ENCODE data around the gene SYNGR2.

SYNGR2 gene

GRCh38 chr17:78208486-78208885, 40.1 kb downstream of the SYNGR2 start:
- DNase-seq = no peak

DNA sequence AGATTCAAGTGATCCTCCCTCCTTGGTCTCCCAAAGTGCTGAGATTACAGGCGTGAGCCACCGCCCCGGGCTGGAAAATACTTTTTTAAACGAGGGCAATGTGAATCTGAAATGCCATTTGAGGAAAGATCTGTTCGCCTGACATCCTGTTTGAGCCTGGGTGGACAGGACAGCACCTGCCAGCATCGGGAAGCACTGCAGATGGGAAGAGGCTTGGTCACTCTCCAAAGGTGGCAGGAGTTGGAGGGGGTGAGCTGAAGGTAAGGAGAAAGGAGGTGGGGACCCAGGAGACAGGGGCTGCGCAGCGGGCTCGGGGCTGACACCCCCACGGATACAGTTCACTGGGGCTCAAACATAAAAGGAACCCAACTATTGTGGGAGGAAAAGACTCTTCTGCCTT, 41.7 kb downstream of the SYNGR2 start:
- DNase-seq = no peak

DNA sequence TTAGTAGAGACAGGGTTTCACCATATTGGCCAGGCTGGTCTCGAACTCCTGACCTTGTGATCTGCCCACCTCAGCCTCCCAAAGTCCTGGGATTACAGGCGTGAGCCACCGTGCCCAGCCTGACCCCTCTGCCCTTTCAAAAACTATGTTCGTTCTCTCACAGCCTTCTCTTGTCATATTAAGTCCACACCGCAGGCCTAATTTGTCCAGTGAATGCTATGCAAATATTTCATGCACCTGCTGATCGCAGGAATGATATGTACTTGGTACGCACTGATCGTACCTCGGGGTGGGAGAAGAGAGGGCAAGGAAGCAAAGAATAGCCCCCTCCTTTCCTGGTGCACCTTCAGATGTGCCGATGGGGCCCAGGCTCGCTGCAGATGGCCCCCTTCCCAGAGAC, 42.7 kb downstream of the SYNGR2 start:
- no peak for DNase-seq

GRCh38 chr17:78214016-78214705, 45.8 kb downstream of the SYNGR2 start, which contains the start of gene BIRC5:
Gene BIRC5 (plus strand): TSS chr17:78214253. CDS start chr17:78214317, 64 bp downstream.
- DNase-seq = peak; percentile 73

DNA sequence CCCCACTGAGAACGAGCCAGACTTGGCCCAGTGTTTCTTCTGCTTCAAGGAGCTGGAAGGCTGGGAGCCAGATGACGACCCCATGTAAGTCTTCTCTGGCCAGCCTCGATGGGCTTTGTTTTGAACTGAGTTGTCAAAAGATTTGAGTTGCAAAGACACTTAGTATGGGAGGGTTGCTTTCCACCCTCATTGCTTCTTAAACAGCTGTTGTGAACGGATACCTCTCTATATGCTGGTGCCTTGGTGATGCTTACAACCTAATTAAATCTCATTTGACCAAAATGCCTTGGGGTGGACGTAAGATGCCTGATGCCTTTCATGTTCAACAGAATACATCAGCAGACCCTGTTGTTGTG, 46.3 kb downstream of the SYNGR2 start:
- no peak for DNase-seq

DNA sequence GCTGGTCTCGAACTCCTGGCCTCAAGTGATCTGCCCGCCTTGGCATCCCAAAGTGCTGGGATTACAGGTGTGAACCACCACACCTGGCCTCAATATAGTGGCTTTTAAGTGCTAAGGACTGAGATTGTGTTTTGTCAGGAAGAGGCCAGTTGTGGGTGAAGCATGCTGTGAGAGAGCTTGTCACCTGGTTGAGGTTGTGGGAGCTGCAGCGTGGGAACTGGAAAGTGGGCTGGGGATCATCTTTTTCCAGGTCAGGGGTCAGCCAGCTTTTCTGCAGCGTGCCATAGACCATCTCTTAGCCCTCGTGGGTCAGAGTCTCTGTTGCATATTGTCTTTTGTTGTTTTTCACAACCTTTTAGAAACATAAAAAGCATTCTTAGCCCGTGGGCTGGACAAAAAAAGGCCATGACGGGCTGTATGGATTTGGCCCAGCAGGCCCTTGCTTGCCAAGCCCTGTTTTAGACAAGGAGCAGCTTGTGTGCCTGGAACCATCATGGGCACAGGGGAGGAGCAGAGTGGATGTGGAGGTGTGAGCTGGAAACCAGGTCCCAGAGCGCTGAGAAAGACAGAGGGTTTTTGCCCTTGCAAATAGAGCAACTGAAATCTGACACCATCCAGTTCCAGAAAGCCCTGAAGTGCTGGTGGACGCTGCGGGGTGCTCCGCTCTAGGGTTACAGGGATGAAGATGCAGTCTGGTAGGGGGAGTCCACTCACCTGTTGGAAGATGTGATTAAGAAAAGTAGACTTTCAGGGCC, 51.2 kb downstream of the SYNGR2 start:
- no peak for DNase-seq

All from NCI-H187 treated with DMSO at 0.1 percent for 48 hours (cell line).